Right renal cortex interstitium (tissue), 3 donors: ENCODE results near the gene GAK. TPM values are rescaled to one million over a fixed set of nuclear protein-coding genes. Genes with fewer than 3 reads are reported as not detected.

Experiments
- polyA plus RNA-seq, 3 donors: library from polyadenylated mRNA; unstranded; fragments of 120-200 nt; gene quantifications; one replicate each; pipeline ENCODE4 v1.2.1, GENCODE V29; 2013; ENCODE audit not compliant: insufficient read length in 3 of 3

GAK gene
- polyA plus RNA-seq, 3 donors, result 43.4 to 51.6 (median 50.9) TPM

Other genes with a start within 250 kb of the GAK start
- gene SLC49A3, start 243.2 kb downstream of the GAK start, polyA plus RNA-seq, result 1 to 10 TPM; 2.5 to 3.1 (median 2.8) TPM
- gene PCGF3, start 226.5 kb downstream of the GAK start, polyA plus RNA-seq, result 10 to 100 TPM; 53.7 to 67.6 (median 67.0) TPM
- gene CPLX1, start 106.2 kb downstream of the GAK start, polyA plus RNA-seq, result 1 to 10 TPM in 2 of 3 donors, under 1 TPM in 1; 1.00 to 1.4 (median 1.3) TPM
- 10 to 100 TPM; 17.3 to 30.1 (median 24.2) TPM for gene TMEM175, start 144 bp upstream of the GAK start, polyA plus RNA-seq
- gene DGKQ, start 41.3 kb upstream of the GAK start, polyA plus RNA-seq, result 1 to 10 TPM; 5.0 to 5.9 (median 5.8) TPM
- 10 to 100 TPM; 10.4 to 11.4 (median 10.6) TPM for gene IDUA, start 54.7 kb upstream of the GAK start, polyA plus RNA-seq
- gene SLC26A1, start 61.1 kb upstream of the GAK start, polyA plus RNA-seq, result 1 to 10 TPM; 7.2 to 8.9 (median 7.7) TPM
- 10 to 100 TPM; 33.4 to 41.1 (median 36.0) TPM for gene FGFRL1, start 79.3 kb upstream of the GAK start, polyA plus RNA-seq
- gene RNF212, start 181.2 kb upstream of the GAK start, polyA plus RNA-seq, result 10 to 100 TPM; 11.3 to 14.9 (median 11.5) TPM
- 1 to 10 TPM; 5.8 to 8.1 (median 6.9) TPM for gene SPON2, start 240.3 kb upstream of the GAK start, polyA plus RNA-seq